ENCODE measurements around the gene CYLD.

CYLD gene

GRCh38 chr16:50739031-50739430 lies 2.9 kb upstream of the CYLD start:
- no peak for DNase-seq (ENCODE audit: low read depth in 3 of 3)

- DNase-seq (ENCODE audit: low read depth in 3 of 3): no peak
These were observed 1.1 kb upstream of the CYLD start for GRCh38 chr16:50740736-50741135.

- no peak for DNase-seq (ENCODE audit: low read depth in 3 of 3)
These were observed 583 bp upstream of the CYLD start for GRCh38 chr16:50741225-50741780.

DNA sequence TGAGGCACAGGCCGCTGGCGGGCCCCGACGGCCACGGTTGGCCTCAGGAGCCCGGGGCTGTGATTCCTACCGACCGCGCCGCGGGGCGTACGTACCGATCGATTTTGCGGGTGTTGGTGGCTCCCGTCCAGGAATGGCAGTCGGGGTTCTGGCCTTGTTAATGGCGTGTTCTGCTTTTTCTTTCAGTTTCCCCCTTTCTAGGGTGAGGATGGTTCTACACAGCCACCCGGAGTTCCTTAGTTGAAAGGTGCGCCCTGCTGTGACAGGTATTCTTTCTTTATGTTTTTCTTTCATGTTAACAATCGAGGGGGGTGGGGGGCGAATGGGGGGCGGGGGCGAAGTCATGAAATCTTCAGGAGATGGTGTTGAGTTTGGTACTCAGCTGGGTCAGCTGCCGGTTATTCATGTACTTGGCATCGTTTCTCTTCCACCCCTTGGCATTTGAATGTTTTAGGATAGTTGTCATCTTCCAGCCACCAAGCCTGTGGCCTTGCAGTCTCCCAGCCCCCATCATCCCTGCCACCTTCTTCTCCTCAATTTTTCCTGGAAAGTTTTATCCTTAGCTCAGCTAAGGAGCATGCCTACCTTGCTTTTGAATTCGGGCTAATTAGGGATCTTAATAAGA lies 802 bp downstream of the CYLD start:
- DNase-seq (ENCODE audit: low read depth in 3 of 3): peak in 1 of 3 experiments; percentile 44

DNA sequence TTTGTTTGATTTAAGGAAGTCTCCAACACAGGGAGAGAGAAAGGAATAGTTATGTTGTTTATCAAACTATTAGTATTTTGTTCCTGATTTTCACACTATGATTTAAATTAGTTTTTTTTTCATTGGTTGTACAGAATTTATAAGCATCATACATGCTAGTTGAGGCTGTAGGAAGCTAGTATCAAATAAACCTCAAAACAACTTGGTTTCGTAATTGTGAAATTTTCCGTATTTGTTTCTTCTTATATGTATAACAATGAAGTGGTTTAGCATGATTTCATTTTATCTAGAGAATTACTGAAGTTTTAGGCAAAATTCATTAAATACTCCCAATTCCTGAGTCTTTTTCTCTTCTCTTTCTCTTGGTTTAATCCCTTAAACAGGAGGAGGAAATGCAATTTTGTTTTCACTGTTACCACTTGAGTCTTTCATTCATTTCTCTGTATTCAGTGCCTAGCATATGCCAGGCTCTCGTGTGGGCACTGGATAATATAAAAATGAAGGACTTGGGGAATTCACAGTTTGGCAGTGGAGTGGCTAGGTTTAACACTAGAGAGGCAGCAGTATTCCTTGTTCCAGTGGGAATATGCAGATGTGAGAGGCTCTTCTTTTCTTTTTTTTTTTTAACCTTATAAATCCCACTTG lies 1.8 kb downstream of the CYLD start:
- no peak for DNase-seq (ENCODE audit: low read depth in 3 of 3)

GRCh38 chr16:50744881-50745280 lies 3.0 kb downstream of the CYLD start:
- DNase-seq (ENCODE audit: low read depth in 3 of 3): no peak

- DNase-seq (ENCODE audit: low read depth in 3 of 3): no peak
These were observed 4.1 kb downstream of the CYLD start for GRCh38 chr16:50745940-50746339.

GRCh38 chr16:50747207-50747956 lies 5.5 kb downstream of the CYLD start:
- DNase-seq (ENCODE audit: low read depth in 3 of 3): no peak

DNA sequence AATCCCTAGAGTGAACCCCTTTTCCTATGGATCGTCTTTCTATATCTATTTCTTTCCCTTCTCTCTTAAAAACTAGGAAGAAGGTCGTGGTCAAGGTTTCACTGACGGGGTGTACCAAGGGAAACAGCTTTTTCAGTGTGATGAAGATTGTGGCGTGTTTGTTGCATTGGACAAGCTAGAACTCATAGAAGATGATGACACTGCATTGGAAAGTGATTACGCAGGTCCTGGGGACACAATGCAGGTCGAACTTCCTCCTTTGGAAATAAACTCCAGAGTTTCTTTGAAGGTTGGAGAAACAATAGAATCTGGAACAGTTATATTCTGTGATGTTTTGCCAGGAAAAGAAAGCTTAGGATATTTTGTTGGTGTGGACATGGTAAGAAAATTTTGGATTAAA lies 9.6 kb downstream of the CYLD start:
- no peak for DNase-seq (ENCODE audit: low read depth in 3 of 3)

GRCh38 chr16:50752471-50753235 lies 10.8 kb downstream of the CYLD start:
- no peak for DNase-seq (ENCODE audit: low read depth in 3 of 3)

GRCh38 chr16:50756473-50756872 lies 14.6 kb downstream of the CYLD start:
- DNase-seq (ENCODE audit: low read depth in 3 of 3): no peak

DNA sequence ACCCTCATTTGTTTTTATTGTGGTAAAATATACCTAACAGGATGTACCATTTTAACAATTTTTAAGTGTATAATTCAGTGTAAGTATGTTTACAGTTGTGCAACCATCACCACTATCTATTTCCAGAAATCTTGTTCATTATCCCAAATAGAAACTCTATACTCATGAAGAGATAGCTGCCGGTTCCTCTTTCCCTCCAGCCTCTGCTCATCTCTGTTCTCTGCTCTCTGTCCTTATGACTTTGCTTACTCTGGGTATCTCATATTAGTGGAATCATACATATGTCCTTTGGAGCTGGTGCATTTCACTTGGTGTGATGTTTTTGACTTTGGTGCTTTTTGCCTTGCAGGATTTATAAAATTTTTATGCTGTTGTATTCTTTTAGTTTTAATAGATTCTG lies 19.4 kb downstream of the CYLD start:
- DNase-seq (ENCODE audit: low read depth in 3 of 3): no peak

DNA sequence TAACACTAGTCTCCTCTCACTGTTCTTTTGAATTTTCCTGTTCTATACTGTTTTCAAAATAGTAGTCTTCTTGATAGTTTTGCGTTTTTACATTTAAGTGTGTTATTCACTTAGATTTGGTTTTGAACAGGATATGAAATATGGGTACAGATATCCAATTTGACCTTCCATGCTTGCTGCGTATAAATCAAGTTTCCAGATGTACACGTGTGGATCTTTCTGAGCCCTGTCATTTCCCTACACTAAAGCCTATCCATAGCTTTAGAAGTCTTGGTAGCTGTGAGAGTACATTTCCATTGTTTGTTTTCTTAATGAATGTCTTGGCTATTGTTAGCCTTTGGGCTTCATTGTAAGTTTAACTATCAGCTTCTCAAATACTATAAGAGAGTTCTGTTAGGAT lies 20.4 kb downstream of the CYLD start:
- DNase-seq (ENCODE audit: low read depth in 3 of 3): no peak

- DNase-seq (ENCODE audit: low read depth in 3 of 3): no peak
These were observed 21.3 kb downstream of the CYLD start for GRCh38 chr16:50763211-50763610.

DNA sequence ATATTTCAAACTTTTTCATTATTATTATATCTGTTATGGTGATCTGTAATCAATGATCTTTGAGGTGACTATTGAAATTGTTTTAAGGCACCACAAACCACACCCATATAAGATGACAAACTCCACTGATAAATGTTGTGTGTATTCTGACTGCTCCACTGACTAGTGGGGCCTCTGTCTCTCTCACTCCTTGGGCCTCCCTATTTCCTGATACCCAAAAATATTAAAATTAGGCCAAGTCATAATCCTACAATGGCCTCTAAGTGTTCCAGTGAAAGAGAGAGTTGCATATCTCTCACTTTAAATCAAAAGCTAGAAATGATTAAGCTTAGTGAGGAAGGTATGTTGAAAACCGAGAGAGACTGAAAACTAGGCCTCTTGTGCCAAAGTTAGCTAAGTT lies 23.4 kb downstream of the CYLD start:
- no peak for DNase-seq (ENCODE audit: low read depth in 3 of 3)

DNA sequence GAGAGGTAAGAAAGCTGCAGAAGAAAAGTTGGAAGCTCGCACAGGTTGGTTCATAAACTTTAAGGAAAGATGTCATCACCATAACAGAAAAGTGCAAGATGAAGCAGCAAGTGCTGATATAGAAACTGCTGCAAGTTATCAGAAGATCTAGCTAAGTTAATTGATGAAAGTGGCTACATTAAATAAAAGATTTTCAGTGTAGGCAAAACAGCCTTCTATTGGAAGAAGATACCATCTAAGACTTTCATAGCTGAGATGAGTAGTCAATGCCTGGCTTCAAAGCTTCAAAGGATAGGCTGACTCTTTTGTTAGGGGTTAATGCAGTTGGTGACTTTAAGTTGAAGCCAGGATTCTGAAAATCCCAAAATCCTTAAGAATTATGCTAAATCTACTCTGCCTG lies 24.0 kb downstream of the CYLD start:
- no peak for DNase-seq (ENCODE audit: low read depth in 3 of 3)

GRCh38 chr16:50767197-50767596 lies 25.3 kb downstream of the CYLD start:
- no peak for DNase-seq (ENCODE audit: low read depth in 3 of 3)

GRCh38 chr16:50771366-50771765 lies 29.5 kb downstream of the CYLD start:
- no peak for DNase-seq (ENCODE audit: low read depth in 3 of 3)

DNA sequence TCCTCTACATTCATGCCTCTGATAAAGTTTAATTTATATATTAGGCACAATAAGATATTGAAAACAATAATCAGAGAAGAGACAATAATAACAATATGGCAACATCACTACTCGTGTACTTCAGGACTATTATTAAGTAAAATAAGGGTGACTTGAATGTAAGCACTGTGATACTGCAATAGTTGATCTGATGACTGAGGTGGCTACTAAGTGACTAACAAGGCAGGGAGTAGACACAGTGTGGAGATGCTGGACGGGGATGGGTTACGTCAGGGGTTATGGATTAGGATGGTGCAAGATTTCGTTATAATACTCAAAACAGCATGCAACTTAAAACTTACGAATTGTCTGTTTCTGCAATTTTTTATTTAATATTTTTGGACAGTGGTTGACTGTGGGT lies 32.5 kb downstream of the CYLD start:
- no peak for DNase-seq (ENCODE audit: low read depth in 3 of 3)

- no peak for DNase-seq (ENCODE audit: low read depth in 3 of 3)
These were observed 33.1 kb downstream of the CYLD start for GRCh38 chr16:50774960-50775359.

- no peak for DNase-seq (ENCODE audit: low read depth in 3 of 3)
These were observed 34.2 kb downstream of the CYLD start for GRCh38 chr16:50776037-50776436.
